K562 (cell line): ENCODE results near the gene MYO18B. TPM values are rescaled to one million over a fixed set of nuclear protein-coding genes. Genes with fewer than 3 reads are reported as not detected.
"Not testable (repeated sequence)": the region's sequence is repeated elsewhere in the genome, so short reads cannot be mapped to it uniquely, and the experiment has no call there.

ENCODE experiments used
- ATAC-seq: fragments of 200-7000 bp; cut with Tn5 transposase; 3 replicates; pipeline ENCODE4 v1.9.1; 2020; ENCODE audit warnings: moderate library complexity
- BruUV-seq: library from RNA; stranded (reverse); fragments of 400-500 nt; replicated peaks from 2 replicates; lab custom pipeline; 2021; lab: Mats Ljungman, UMichigan
- CTCF ChIA-PET: fragments of 300-600 bp; formaldehyde crosslinking; extraction: SDS; loops from one replicate; lab custom pipeline; 2021; ENCODE audit warnings: low intra/inter-chr PET ratio; lab: Yijun Ruan, JAX
- POLR2A ChIA-PET: fragments of 300-600, 350-650 bp; sonication (Branson Sonifier 250); formaldehyde crosslinking; extraction: SDS; loops from one replicate; lab custom pipeline; 2021; ENCODE audit warnings: antibody characterized with exemption, inconsistent platforms; lab: Yijun Ruan, JAX
- DNase-seq, 4 experiments: peaks; one replicate each; pipeline versions ENCODE4 v3.0.0 to v3.0.0-alpha.2; 2011 to 2018; ENCODE audit warnings: low spot score in 3 of 4, mixed read lengths in 3 of 4; ENCODE audit errors: extremely low read depth in 1 of 4
- FAIRE-seq: peaks from 2 replicates; lab custom pipeline; 2011; peaks lifted over from hg19 to GRCh38; lab: Jason Lieb, UNC
- H2AFZ ChIP-seq: 2 replicates; pipeline ENCODE4 v1.6.0; 2011; ENCODE audit warnings: low read depth, low read length, control low read depth, inconsistent platforms
- H3K27ac ChIP-seq: fragments of 200-600 bp; 3 replicates; pipeline ENCODE4 v1.8.0; 2011; ENCODE audit warnings: low read depth, mild to moderate bottlenecking, control low read depth, inconsistent platforms, low read length, moderate library complexity, mixed read lengths; ENCODE audit errors: extremely low read depth
- H3K27me3 ChIP-seq, 2 experiments: fragments of 300-600 bp in 1 of 2; 2 replicates in 1 of 2; 3 replicates in 1 of 2; pipeline versions ENCODE4 v1.6.0 to v1.8.0; 2011; ENCODE audit warnings: inconsistent platforms in 2 of 2, low read length in 2 of 2, mild to moderate bottlenecking in 1 of 2, mixed read lengths in 1 of 2, moderate library complexity in 1 of 2; ENCODE audit not compliant: control insufficient read depth in 2 of 2, insufficient read depth in 2 of 2
- H3K36me3 ChIP-seq: fragments of 300-600 bp; 3 replicates; pipeline ENCODE4 v1.8.0; 2011; ENCODE audit warnings: mild to moderate bottlenecking, low read length, inconsistent platforms; ENCODE audit not compliant: control insufficient read depth, insufficient read depth
- H3K4me1 ChIP-seq, 2 experiments: fragments of 200-600 bp in 1 of 2; replicated peaks in 1 of 2; 2 replicates in 1 of 2; 3 replicates in 1 of 2; pipeline versions ENCODE4 v1.5.1 to v1.8.0; 2011; ENCODE audit warnings: inconsistent platforms in 2 of 2, low read length in 2 of 2, mild to moderate bottlenecking in 1 of 2, mixed read lengths in 1 of 2, moderate library complexity in 1 of 2; ENCODE audit not compliant: control insufficient read depth in 2 of 2, insufficient read depth in 2 of 2
- H3K4me2 ChIP-seq: 2 replicates; pipeline ENCODE4 v1.6.1; 2011; ENCODE audit warnings: low read length, control low read depth, inconsistent platforms, mixed read lengths; ENCODE audit not compliant: insufficient read depth
- H3K4me3 ChIP-seq: fragments of 200-600 bp; sonication (generic), shearing (Covaris generic); 2 replicates; pipeline ENCODE4 v1.5.1; 2016; ENCODE audit warnings: control low read depth, inconsistent platforms
- H3K79me2 ChIP-seq: fragments of 200-600 bp; 3 replicates; pipeline ENCODE4 v1.8.0; 2011; ENCODE audit warnings: low read length, inconsistent platforms; ENCODE audit not compliant: control insufficient read depth, insufficient read depth
- H3K9ac ChIP-seq, 2 experiments: 2 replicates each; pipeline versions ENCODE4 v1.6.0 to v1.6.1; 2011; ENCODE audit warnings: low read depth in 2 of 2, low read length in 2 of 2, control low read depth in 1 of 2, inconsistent platforms in 1 of 2, mild to moderate bottlenecking in 1 of 2, mixed read lengths in 1 of 2; ENCODE audit not compliant: insufficient read depth in 1 of 2
- H3K9me1 ChIP-seq: one replicate; pipeline ENCODE4 v1.6.0; 2011; ENCODE audit warnings: inconsistent platforms, mild to moderate bottlenecking, low read length, moderate library complexity; ENCODE audit not compliant: control insufficient read depth, insufficient read depth
- H3K9me3 ChIP-seq: replicated peaks from 2 replicates; pipeline ENCODE4 v1.5.1; 2011; ENCODE audit warnings: low read depth, low read length, inconsistent platforms; ENCODE audit not compliant: control insufficient read depth, insufficient read depth
- H4K20me1 ChIP-seq: replicated peaks from 2 replicates; pipeline ENCODE4 v1.6.1; 2011; ENCODE audit warnings: low read length, inconsistent platforms, mixed read lengths; ENCODE audit not compliant: control insufficient read depth, insufficient read depth
- CBX2 ChIP-seq: fragments of 200-600 bp; sonication (generic); IDR thresholded peaks from one replicate; pipeline ENCODE4 v1.6.1; 2012; ENCODE audit warnings: mild to moderate bottlenecking, low read length, inconsistent platforms; ENCODE audit not compliant: insufficient read depth, poor library complexity, severe bottlenecking
- CHD4 ChIP-seq: fragments of 200-600 bp; sonication (generic); IDR thresholded peaks from 3 replicates; pipeline ENCODE4 v1.6.1; 2012; ENCODE audit warnings: low read depth, mild to moderate bottlenecking, mixed read lengths, low read length, inconsistent platforms; ENCODE audit not compliant: insufficient read depth, insufficient replicate concordance, poor library complexity, severe bottlenecking
- ILK ChIP-seq: fragments of 450-650 bp; IDR thresholded peaks from 2 replicates; pipeline ENCODE4 v1.6.1; 2016; ENCODE audit warnings: missing genetic modification characterization, low read depth, mild to moderate bottlenecking, missing compliant biosample characterization, moderate library complexity, borderline replicate concordance
- JUN ChIP-seq, 2 experiments: sonication (generic) in 1 of 2; formaldehyde crosslinking in 1 of 2; IDR thresholded peaks; 2 replicates each; pipeline versions ENCODE4 v1.6.1 to v1.8.0; 2012 to 2022; ENCODE audit warnings: borderline replicate concordance in 2 of 2, mild to moderate bottlenecking in 2 of 2, improper control_type of control experiment in 1 of 2, low read depth in 1 of 2, low read length in 1 of 2, missing genetic modification reagents in 1 of 2
- KLF1 ChIP-seq: fragments of 450-650 bp; IDR thresholded peaks from 2 replicates; pipeline ENCODE4 v1.6.1; 2016; ENCODE audit warnings: missing genetic modification characterization, missing compliant biosample characterization
- MEF2D ChIP-seq: conservative IDR thresholded peaks from 2 replicates; pipeline ENCODE4 v1.6.1; 2016; ENCODE audit warnings: low read depth, missing genetic modification characterization, missing compliant biosample characterization
- PTRF ChIP-seq: fragments of 450-650 bp; IDR thresholded peaks from 2 replicates; pipeline ENCODE4 v1.6.1; 2016; ENCODE audit warnings: mild to moderate bottlenecking, missing genetic modification characterization, missing compliant biosample characterization
- SNRNP70 ChIP-seq: fragments of 200-400 bp; formaldehyde crosslinking; optimal IDR thresholded peaks from 2 replicates; pipeline ENCODE3; 2017; ENCODE audit warnings: low read depth, low read length
- STAT5A ChIP-seq: IDR thresholded peaks from 2 replicates; pipeline ENCODE4 v1.6.1; 2012; ENCODE audit warnings: low read length, inconsistent platforms, borderline replicate concordance
- U2AF2 ChIP-seq: fragments of 200-400 bp; formaldehyde crosslinking; optimal IDR thresholded peaks from 2 replicates; pipeline ENCODE3; 2017; ENCODE audit warnings: low read depth, mild to moderate bottlenecking, low read length
- USF2 ChIP-seq: sonication (generic); formaldehyde crosslinking; IDR thresholded peaks from 2 replicates; pipeline ENCODE4 v1.5.0; 2020; ENCODE audit warnings: missing genetic modification reagents
- ZBTB7A ChIP-seq: IDR thresholded peaks from 2 replicates; pipeline ENCODE4 v1.6.1; 2011; ENCODE audit warnings: low read depth, mild to moderate bottlenecking, low read length, moderate library complexity, borderline replicate concordance; ENCODE audit not compliant: control insufficient read depth
- ZKSCAN8 ChIP-seq: fragments of 200-800 bp; sonication (Bioruptor generic); IDR thresholded peaks from 2 replicates; pipeline ENCODE4 v1.6.1; 2016; ENCODE audit warnings: missing genetic modification characterization, missing compliant biosample characterization
- ZNF217 ChIP-seq: sonication (generic); formaldehyde crosslinking; IDR thresholded peaks from 2 replicates; pipeline ENCODE4 v1.8.0; 2022; ENCODE audit warnings: mild to moderate bottlenecking, missing genetic modification reagents
- ZNF311 ChIP-seq: fragments of 250-450 bp; sonication (Bioruptor Pico); IDR thresholded peaks from 2 replicates; pipeline ENCODE4 v1.4.0; 2020; ENCODE audit warnings: mild to moderate bottlenecking, moderate library complexity
- ZNF717 ChIP-seq: fragments of 250-450 bp; sonication (Bioruptor Pico); IDR thresholded peaks from 2 replicates; pipeline ENCODE4 v1.5.0; 2021
- WGBS: fragments of 100-300 bp; shearing (Covaris generic); methylation state at CpG from one replicate; pipeline ENCODE4 v1.1.6; 2016; ENCODE audit warnings: low coverage, mixed read lengths; ENCODE audit not compliant: insufficient coverage; ENCODE audit errors: missing lambda C conversion rate; 5-methylcytosine and 5-hydroxymethylcytosine counted together
- in situ Hi-C: fragments of 300-500 bp; cut with MboI; formaldehyde crosslinking; loops from 4 replicates; pipeline ENCODE4 v1.15.0; 2018; ENCODE audit warnings: inconsistent platforms, mixed read lengths
- intact Hi-C: fragments of 100-400 bp; cut with micrococcal nuclease; formaldehyde crosslinking; loops from 2 replicates; pipeline ENCODE4 v1.14.2; 2022
- polyA plus RNA-seq, 8 experiments: library from polyadenylated mRNA; depleted of rRNA in 4 of 8; stranded (reverse) in 5 of 8; unstranded in 3 of 8; fragments of >200 nt; fragmentation: Nextera tagmentation in 2 of 8; fragmentation: Illumina TruSeq in 1 of 8; extraction: Ambion mirVana in 2 of 8; extraction: Trizol in 1 of 8; gene quantifications; 2 replicates each; pipeline versions ENCODE4 v1.2.1 to v1.2.3, GENCODE V29; 2011 to 2014; ENCODE audit warnings: inconsistent platforms in 1 of 8, missing spikeins in 1 of 8
- total RNA-seq, 7 experiments: library from RNA; depleted of rRNA in 6 of 7; stranded (reverse); fragments of >200 nt in 6 of 7; fragmentation: Illumina TruSeq in 2 of 7; extraction: Trizol in 2 of 7; gene quantifications; 2 replicates each; pipeline versions ENCODE4 v1.2.1 to v1.2.3, GENCODE V29; 2011 to 2021; ENCODE audit warnings: low replicate concordance in 1 of 7

Gene MYO18B
- total and polyA plus RNA-seq, 9 of the 15 experiments (the other 6 are each of a cell fraction or from before 2014, with no cell fraction given), result 0.06 to 7.0 (median 4.3) TPM

DNA sequence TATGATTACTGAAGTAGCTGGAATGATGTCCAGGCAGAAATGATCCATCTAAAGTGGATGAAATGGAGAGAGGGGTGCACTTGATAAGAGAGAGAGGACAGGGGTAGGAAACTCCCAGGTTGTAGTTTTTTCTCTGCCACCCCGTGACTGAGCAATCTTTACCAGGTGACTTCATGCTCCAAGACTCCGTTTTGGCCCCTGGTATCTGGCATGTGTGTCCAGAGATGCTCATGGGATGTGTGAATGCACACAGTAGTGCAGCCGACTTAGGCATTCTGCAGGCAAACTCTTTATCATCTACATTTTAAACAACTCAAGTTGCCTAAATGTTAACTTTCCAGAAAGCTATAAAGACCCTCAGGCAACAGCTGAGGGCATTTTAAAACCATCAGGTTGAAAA is 238.0 kb downstream of the MYO18B start:
- Histone ChIP-seq H2AFZ (no peak overlapping the region), H3K79me2 (no peaks in the 10 kb centered on the region), H4K20me1 (no peaks in the 10 kb centered on the region), H3K4me1 (no peaks in the 10 kb centered on the region), H3K36me3 (no peaks in the 10 kb centered on the region), H3K9ac (no peak overlapping the region), H3K27me3 (no peaks in the 10 kb centered on the region), H3K9me1 (no peaks in the 10 kb centered on the region), H3K4me3 (no peak overlapping the region), H3K9me3 (no peaks in the 10 kb centered on the region), H3K4me2 (no peak overlapping the region), H3K27ac (no peak overlapping the region)
- WGBS, result 10% methylated on average over 3 of the region's 3 CpGs
- intact Hi-C loops (no loop called here), in situ Hi-C loops (no loop called here)
- no peak for DNase-seq
- CTCF ChIA-PET, result no interaction called here
- BruUV-seq, result no TSS peak
- POLR2A ChIA-PET, result no interaction called here
- TF ChIP-seq ZKSCAN8 (CRISPR knock-in tag) (no peak), ZNF217 (CRISPR knock-in tag) (no peak), STAT5A (no peak), ILK (tag) (no peak), ZNF311 (CRISPR knock-in tag) (no peak), U2AF2 (no peak), JUN (IDR thresholded peaks at IDR 0.05; ENCODE audit: borderline replicate concordance, low read depth, low read length) (no peak), JUN (CRISPR knock-in tag; IDR thresholded peaks at IDR 0.05; ENCODE audit: borderline replicate concordance) (no peak), CHD4 (no peak), ZBTB7A (no peak), SNRNP70 (no peak), MEF2D (no peak), ZNF717 (CRISPR knock-in tag) (no peak), KLF1 (tag) (no peak), CBX2 (no peak), PTRF (no peak), USF2 (no peak)
- FAIRE-seq, result no peak
- ATAC-seq, result no peak

DNA sequence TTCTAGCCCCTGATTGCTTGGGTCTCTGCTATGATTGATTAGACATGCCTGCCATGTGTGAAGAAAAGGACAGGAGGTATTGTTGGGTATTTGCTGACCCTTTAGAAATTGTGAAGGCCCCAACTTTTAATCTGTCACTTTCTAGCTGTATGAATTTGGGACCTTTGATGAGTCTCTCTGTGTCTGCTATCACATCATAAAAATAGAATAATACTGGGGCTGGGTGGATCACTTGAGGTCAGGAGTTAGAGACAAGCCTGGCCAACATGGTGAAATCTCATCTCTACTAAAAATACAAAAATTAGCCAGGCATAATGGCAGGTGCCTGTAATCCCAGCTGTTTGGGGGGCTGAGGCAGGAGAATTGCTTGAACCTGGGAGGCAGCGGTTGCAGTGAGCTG is 242.9 kb downstream of the MYO18B start:
- H3K27me3 ChIP-seq, H3K9ac ChIP-seq, DNase-seq, H3K9me1 ChIP-seq, H3K4me2 ChIP-seq, H3K4me1 ChIP-seq, H4K20me1 ChIP-seq, H3K9me3 ChIP-seq, H3K27ac ChIP-seq, H3K4me3 ChIP-seq, in situ Hi-C loops, ATAC-seq, H3K79me2 ChIP-seq, H2AFZ ChIP-seq, intact Hi-C loops, H3K36me3 ChIP-seq, CTCF ChIA-PET, FAIRE-seq, BruUV-seq: not testable (repeated sequence)
- POLR2A ChIA-PET, result interaction anchor here (1.2 kb wide), 1 partner anchor 9 kb away, joined by 3 read pairs; no protein-coding TSS in a partner anchor
- WGBS, result 92% methylated on average over 1 of the region's 1 CpG
